NCI-H2196 (cell line): ENCODE measurements around the gene AKAP12.
"Not testable (repeated sequence)": the region's sequence is repeated elsewhere in the genome, so short reads cannot be mapped to it uniquely, and the experiment has no call there.

Source experiments
- DNase-seq: peaks from one replicate; lab custom pipeline; 2025; ENCODE audit not compliant: unreplicated experiment; lab: John Stamatoyannopoulos, UW

Gene AKAP12

GRCh38 chr6:151339369-151339768 lies 99.6 kb downstream of the AKAP12 start:
- no peak for DNase-seq

- no peak for DNase-seq
Observed at GRCh38 chr6:151340219-151340978, 100.6 kb downstream of the AKAP12 start.

GRCh38 chr6:151341476-151342195 lies 101.9 kb downstream of the AKAP12 start:
- DNase-seq, result no peak

DNA sequence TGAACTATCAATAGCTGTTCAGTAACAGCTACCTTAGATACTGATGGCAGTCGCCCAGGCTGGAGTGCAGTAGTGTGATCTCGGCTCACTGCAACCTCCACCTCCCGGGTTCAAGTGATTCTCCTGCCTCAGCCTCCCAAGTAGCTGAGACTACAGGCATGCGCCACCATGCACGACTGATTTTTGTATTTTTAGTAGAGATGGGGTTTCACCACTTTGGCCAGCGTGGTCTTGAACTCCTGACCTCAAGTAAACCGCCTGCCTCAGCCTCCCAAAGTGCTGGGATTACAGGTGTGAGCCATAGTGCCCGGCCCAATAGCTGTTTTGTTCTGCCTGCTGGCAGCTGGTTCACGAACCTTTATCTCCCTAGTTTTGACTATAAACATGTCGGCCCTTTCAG lies 103.0 kb downstream of the AKAP12 start:
- not testable (repeated sequence) for DNase-seq

DNA sequence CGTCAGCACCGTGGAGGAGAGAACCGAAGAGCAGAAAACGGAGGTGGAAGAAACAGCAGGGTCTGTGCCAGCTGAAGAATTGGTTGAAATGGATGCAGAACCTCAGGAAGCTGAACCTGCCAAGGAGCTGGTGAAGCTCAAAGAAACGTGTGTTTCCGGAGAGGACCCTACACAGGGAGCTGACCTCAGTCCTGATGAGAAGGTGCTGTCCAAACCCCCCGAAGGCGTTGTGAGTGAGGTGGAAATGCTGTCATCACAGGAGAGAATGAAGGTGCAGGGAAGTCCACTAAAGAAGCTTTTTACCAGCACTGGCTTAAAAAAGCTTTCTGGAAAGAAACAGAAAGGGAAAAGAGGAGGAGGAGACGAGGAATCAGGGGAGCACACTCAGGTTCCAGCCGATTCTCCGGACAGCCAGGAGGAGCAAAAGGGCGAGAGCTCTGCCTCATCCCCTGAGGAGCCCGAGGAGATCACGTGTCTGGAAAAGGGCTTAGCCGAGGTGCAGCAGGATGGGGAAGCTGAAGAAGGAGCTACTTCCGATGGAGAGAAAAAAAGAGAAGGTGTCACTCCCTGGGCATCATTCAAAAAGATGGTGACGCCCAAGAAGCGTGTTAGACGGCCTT lies 110.0 kb downstream of the AKAP12 start:
- DNase-seq, result no peak

DNA sequence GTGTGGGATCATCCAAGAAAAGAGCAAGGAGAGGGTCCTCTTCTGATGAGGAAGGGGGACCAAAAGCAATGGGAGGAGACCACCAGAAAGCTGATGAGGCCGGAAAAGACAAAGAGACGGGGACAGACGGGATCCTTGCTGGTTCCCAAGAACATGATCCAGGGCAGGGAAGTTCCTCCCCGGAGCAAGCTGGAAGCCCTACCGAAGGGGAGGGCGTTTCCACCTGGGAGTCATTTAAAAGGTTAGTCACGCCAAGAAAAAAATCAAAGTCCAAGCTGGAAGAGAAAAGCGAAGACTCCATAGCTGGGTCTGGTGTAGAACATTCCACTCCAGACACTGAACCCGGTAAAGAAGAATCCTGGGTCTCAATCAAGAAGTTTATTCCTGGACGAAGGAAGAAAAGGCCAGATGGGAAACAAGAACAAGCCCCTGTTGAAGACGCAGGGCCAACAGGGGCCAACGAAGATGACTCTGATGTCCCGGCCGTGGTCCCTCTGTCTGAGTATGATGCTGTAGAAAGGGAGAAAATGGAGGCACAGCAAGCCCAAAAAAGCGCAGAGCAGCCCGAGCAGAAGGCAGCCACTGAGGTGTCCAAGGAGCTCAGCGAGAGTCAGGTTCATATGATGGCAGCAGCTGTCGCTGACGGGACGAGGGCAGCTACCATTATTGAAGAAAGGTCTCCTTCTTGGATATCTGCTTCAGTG lies 110.8 kb downstream of the AKAP12 start:
- no peak for DNase-seq

DNA sequence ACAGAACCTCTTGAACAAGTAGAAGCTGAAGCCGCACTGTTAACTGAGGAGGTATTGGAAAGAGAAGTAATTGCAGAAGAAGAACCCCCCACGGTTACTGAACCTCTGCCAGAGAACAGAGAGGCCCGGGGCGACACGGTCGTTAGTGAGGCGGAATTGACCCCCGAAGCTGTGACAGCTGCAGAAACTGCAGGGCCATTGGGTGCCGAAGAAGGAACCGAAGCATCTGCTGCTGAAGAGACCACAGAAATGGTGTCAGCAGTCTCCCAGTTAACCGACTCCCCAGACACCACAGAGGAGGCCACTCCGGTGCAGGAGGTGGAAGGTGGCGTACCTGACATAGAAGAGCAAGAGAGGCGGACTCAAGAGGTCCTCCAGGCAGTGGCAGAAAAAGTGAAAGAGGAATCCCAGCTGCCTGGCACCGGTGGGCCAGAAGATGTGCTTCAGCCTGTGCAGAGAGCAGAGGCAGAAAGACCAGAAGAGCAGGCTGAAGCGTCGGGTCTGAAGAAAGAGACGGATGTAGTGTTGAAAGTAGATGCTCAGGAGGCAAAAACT lies 111.5 kb downstream of the AKAP12 start:
- no peak for DNase-seq

GRCh38 chr6:151351731-151352130 lies 112.0 kb downstream of the AKAP12 start:
- DNase-seq, result no peak

DNA sequence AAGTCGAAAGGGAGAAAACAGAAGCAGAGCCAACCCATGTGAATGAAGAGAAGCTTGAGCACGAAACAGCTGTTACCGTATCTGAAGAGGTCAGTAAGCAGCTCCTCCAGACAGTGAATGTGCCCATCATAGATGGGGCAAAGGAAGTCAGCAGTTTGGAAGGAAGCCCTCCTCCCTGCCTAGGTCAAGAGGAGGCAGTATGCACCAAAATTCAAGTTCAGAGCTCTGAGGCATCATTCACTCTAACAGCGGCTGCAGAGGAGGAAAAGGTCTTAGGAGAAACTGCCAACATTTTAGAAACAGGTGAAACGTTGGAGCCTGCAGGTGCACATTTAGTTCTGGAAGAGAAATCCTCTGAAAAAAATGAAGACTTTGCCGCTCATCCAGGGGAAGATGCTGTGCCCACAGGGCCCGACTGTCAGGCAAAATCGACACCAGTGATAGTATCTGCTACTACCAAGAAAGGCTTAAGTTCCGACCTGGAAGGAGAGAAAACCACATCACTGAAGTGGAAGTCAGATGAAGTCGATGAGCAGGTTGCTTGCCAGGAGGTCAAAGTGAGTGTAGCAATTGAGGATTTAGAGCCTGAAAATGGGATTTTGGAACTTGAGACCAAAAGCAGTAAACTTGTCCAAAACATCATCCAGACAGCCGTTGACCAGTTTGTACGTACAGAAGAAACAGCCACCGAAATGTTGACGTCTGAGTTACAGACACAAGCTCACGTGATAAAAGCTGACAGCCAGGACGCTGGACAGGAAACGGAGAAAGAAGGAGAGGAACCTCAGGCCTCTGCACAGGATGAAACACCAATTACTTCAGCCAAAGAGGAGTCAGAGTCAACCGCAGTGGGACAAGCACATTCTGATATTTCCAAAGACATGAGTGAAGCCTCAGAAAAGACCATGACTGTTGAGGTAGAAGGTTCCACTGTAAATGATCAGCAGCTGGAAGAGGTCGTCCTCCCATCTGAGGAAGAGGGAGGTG lies 112.9 kb downstream of the AKAP12 start:
- no peak for DNase-seq

GRCh38 chr6:151353795-151354194 lies 114.0 kb downstream of the AKAP12 start:
- no peak for DNase-seq

- DNase-seq, result not testable (repeated sequence)
Observed at GRCh38 chr6:151356983-151357382, 117.2 kb downstream of the AKAP12 start.

DNA sequence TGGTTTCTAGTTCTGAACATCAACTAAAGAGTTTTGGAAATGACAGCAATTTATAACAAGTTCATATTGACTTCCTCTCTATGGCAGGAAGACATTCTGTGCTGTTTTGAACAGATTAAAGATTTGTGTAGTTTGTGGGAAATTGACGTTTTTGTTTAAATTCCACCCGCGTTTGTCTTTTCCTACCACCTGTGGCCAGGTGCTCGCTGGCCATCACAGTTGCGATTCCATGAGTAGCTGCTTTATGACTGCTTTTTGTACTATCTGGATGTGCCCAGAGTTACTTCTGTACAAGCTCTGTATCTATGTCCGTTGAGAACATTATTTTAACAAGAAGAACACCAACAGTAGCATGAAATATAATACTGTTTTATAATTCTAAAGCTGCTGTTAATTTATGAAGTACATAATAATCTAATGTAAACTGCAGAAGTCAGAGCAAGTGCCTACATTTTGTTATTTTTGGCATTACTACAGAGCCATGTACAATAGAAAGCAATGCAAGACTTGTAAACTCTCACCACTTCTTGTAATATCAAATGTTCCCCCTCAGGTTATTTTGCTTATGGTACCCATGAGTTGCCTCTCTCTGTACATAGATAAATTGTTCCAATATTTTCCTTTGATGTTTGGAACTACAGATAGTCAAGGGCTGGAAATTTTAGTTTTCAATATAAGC lies 118.1 kb downstream of the AKAP12 start:
- no peak for DNase-seq

- no peak for DNase-seq
Observed at GRCh38 chr6:151358475-151358874, 118.7 kb downstream of the AKAP12 start.

DNA sequence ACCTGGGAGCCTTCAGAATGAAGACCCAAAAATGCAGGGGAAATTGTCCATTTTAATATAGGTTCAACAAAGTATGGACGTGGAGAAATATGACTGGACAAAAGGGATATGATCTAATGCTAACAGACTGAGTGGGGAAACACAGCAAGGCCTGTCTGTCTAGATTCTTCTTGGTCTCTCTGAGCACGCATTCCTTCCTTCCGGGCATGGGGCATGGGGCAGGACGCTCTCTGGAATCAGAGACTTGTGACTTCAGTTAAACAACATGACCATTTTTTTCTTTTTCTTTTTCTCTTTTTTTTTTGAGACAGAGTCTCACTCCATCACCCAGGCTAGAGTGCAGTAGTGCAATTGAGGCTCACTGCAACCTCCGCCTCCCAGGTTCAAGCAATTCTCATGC lies 119.7 kb downstream of the AKAP12 start:
- no peak for DNase-seq

DNA sequence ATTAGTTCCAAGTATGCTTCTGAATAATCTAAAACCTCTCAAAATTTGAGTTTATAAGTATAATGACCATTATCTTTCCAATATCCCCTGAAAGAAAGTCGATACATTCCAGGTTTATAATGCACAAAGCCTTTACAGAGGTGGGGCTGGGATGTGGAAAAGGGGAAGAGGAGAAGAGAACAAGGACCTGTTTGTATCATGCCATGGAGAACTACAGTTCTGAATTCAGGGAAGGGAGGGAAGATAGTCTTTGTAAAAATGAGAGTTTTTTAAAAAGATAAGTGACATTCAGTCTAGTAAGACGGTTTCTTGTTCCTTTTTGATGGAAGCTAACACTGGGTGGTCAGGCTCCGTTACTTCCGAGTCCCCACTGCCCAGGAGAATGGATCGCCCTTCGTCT lies 125.5 kb downstream of the AKAP12 start:
- DNase-seq, result no peak

DNA sequence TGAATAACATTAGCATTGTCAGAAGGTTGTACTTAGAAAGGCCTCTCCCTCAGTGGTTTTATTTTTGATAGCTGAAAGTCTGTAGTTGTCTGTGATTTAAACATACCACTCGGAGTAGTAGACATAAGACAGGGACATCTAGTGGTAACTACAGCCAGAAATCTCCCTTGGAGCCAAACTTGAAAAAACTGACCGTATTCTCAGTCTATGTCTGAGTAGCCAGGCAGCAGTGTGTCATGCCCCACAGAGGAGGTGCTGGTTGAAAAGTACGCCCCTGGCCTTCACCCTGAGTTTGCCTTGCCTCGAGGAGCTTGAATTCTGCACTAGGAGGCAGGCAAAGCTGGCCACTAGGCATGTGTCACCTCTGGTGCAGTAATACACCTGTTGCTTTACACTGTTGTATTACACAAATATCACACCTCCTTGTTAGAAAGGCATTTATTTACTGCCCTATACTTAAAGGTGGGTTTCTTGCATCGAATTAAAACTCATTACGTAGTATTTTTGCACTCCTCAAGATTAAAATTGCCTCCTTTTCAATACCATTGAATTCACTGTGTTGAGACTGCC lies 130.8 kb downstream of the AKAP12 start:
- DNase-seq, result peak; percentile 3

- no peak for DNase-seq
Observed at GRCh38 chr6:151372164-151372563, 132.4 kb downstream of the AKAP12 start.

DNA sequence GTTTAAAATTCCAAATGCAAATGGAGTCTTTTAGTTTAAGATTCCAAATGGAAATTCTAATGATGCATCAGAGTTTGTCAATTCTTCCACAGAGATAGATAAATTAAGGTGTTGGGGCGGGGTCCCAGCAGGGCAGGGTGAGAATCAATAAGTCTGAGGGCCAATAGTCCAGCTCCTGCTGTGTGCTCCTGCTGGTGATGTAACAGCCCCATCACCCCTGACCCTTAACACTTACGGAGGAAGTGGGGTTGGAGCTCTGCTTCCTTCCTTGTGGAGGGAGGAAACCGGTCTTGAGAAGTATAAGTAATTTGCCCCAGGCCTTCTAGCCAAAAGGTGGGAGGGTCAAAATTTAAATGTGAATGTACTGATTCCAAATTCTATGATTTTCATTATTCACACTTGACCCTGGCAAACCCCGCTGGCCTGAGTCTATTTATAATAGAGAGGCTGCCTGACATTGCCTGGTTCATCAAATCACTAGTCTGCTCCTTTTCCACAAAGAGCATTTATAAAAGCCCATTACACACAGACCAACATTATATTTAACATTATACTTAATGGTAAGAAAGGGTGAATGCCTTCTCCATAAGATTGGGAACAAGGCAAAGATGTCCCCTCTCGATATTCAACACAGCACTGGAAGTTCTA lies 134.4 kb downstream of the AKAP12 start:
- no peak for DNase-seq

DNA sequence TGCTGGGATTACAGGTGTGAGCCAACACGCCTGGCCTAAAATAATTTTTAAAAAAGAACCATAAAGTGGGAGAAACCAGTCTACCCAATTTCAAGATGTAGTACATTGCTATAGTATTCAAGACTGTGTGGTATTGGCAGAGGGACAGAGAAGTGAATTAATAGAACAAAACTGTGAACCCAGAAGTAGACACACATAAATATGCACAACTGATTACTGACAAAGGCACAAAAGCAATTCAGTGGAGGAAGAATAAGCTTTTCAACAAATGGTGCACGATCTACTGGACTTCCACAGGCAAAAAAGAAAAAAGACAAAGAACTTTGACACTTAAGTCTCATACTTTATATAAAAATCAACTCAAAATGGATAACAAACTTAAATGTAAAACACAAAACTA lies 136.1 kb downstream of the AKAP12 start:
- DNase-seq, result no peak
